Testis (tissue), 3 donors: ENCODE data around the gene NAT14. TPM values are rescaled to one million over a fixed set of nuclear protein-coding genes. Genes with fewer than 3 reads are reported as not detected.

Source experiments
- DNase-seq: peaks from one replicate; pipeline ENCODE4 v3.0.0-alpha.2; 2019
- H3K27ac ChIP-seq, 2 donors: fragments of 200-600 bp; sonication (generic); one replicate each; pipeline ENCODE4 v1.5.1; 2019
- H3K27me3 ChIP-seq: fragments of 200-600 bp; sonication (generic); one replicate; pipeline ENCODE4 v1.5.1; 2019
- H3K36me3 ChIP-seq: fragments of 200-600 bp; sonication (generic); one replicate; pipeline ENCODE4 v1.5.1; 2017; ENCODE audit warnings: low read depth; ENCODE audit errors: missing control alignments
- H3K4me1 ChIP-seq: fragments of 200-600 bp; sonication (generic); one replicate; pipeline ENCODE4 v1.5.1; 2019
- H3K4me3 ChIP-seq, 2 donors: fragments of 200-600 bp; sonication (generic); one replicate each; pipeline ENCODE4 v1.5.1; 2017 to 2019
- H3K9me3 ChIP-seq: fragments of 200-600 bp; sonication (generic); one replicate; pipeline ENCODE4 v1.5.1; 2017
- CTCF ChIP-seq, 3 experiments: fragments of 450-650 bp in 2 of 3; fragments of 200-600 bp in 1 of 3; sonication (generic) in 1 of 3; IDR thresholded peaks; one replicate each; pipeline ENCODE4 v1.5.1; 2016 to 2019; ENCODE audit warnings: antibody characterized with exemption in 3 of 3, mild to moderate bottlenecking in 2 of 3, moderate library complexity in 1 of 3
- POLR2A ChIP-seq: fragments of 450-650 bp; IDR thresholded peaks from one replicate; pipeline ENCODE4 v1.6.1; 2017; ENCODE audit warnings: antibody characterized with exemption, mild to moderate bottlenecking, moderate library complexity
- WGBS, 2 donors: methylation state at CpG; one replicate each; pipeline ENCODE4 v1.1.5; 2018; 5-methylcytosine and 5-hydroxymethylcytosine counted together
- intact Hi-C: fragments of 100-400 bp; cut with DNase I; formaldehyde crosslinking; loops from one replicate; pipeline ENCODE4 v1.15.1; 2023; ENCODE audit warnings: low total_unique reads
- polyA plus RNA-seq: library from polyadenylated mRNA; stranded (reverse); fragments of 350-450 nt; fragmentation: Illumina TruSeq; extraction: RNeasy Lipid Tissue Mini Kit (QIAGEN cat#74804); gene quantifications from one replicate; pipeline ENCODE4 v1.2.3, GENCODE V29; 2014; ENCODE audit warnings: low read depth, low replicate concordance; ENCODE audit not compliant: insufficient read depth
- total RNA-seq, 2 donors: library from RNA; depleted of rRNA; stranded (reverse); fragments of >200 nt; gene quantifications; one replicate each; pipeline ENCODE4 v1.2.3, GENCODE V29; 2016

Gene NAT14
- total and polyA plus RNA-seq, 3 donors from 2014 or later: 12.0 to 17.3 (median 16.0) TPM

- DNase-seq: no peak
- intact Hi-C loops: no loop called here
- no peaks in the 10 kb centered on the region for H3K27me3 ChIP-seq
- WGBS, 2 donors: 60 to 61% methylated on average over 12 of the region's 12 CpGs
- no peak overlapping the region for H3K27ac ChIP-seq
- H3K4me1 ChIP-seq: peaks cover 23% of the 10 kb centered on the region
- TF ChIP-seq POLR2A (no peak), CTCF (IDR thresholded peaks at IDR 0.05) (no peak)
- no peaks in the 10 kb centered on the region for H3K36me3 ChIP-seq
- no peak overlapping the region for H3K4me3 ChIP-seq
- no peaks in the 10 kb centered on the region for H3K9me3 ChIP-seq
Measured at GRCh38 chr19:55492362-55492944, 7.5 kb downstream of the NAT14 start.

- H3K9me3 ChIP-seq: no peaks in the 10 kb centered on the region
- H3K27ac ChIP-seq: peak overlapping the region; percentile 28 to 90
- no peaks in the 10 kb centered on the region for H3K27me3 ChIP-seq
- DNase-seq: no peak
- 22 to 37% methylated on average over 16 to 18 of the region's 18 CpGs for WGBS, 2 donors
- intact Hi-C loops: no loop called here
- H3K4me3 ChIP-seq: peak overlapping the region; percentile 18 to 42
- TF ChIP-seq CTCF (IDR thresholded peaks at IDR 0.05) (no peak), POLR2A (no peak)
- H3K4me1 ChIP-seq: peaks cover 16% of the 10 kb centered on the region
- no peaks in the 10 kb centered on the region for H3K36me3 ChIP-seq
Measured at GRCh38 chr19:55493052-55493644, 8.2 kb downstream of the NAT14 start.

GRCh38 chr19:55493645-55494171, 8.7 kb downstream of the NAT14 start:
- H3K4me1 ChIP-seq: peaks cover 16% of the 10 kb centered on the region
- 7 to 44% methylated on average over 12 to 27 of the region's 38 CpGs for WGBS, 2 donors
- intact Hi-C loops: no loop called here
- peak overlapping the region; percentile 42 for H3K4me3 ChIP-seq
- H3K36me3 ChIP-seq: no peaks in the 10 kb centered on the region
- no peaks in the 10 kb centered on the region for H3K9me3 ChIP-seq
- H3K27me3 ChIP-seq: no peaks in the 10 kb centered on the region
- H3K27ac ChIP-seq: peak overlapping the region; percentile 28 to 90
- TF ChIP-seq POLR2A (no peak), CTCF (IDR thresholded peaks at IDR 0.05) (no peak)
- DNase-seq: no peak

- TF ChIP-seq POLR2A: no peak
- no peak for TF ChIP-seq CTCF (IDR thresholded peaks at IDR 0.05)
- no peaks in the 10 kb centered on the region for H3K27me3 ChIP-seq
- peak overlapping the region; percentile 28 to 90 for H3K27ac ChIP-seq
- peak overlapping the region; percentile 42 for H3K4me3 ChIP-seq
- H3K36me3 ChIP-seq: no peaks in the 10 kb centered on the region
- intact Hi-C loops: no loop called here
- H3K4me1 ChIP-seq: peaks cover 16% of the 10 kb centered on the region
- peak; percentile 74 for DNase-seq
- WGBS, 2 donors: 0 to 14% methylated on average over 1 to 22 of the region's 22 CpGs
- H3K9me3 ChIP-seq: no peaks in the 10 kb centered on the region
Measured at GRCh38 chr19:55494172-55494761, 9.3 kb downstream of the NAT14 start.
